HCT116 (cell line): Measurements from ENCODE around the gene ZNF169. TPM values are rescaled to one million over a fixed set of nuclear protein-coding genes. Genes with fewer than 3 reads are reported as not detected.

ENCODE experiments used
- ATAC-seq: fragments of 200-7000 bp; cut with Tn5 transposase; 2 replicates; pipeline ENCODE4 v1.9.1; 2020; ENCODE audit warnings: mild to moderate bottlenecking, moderate library complexity
- BruUV-seq: library from RNA; stranded (reverse); fragments of 400-500 nt; replicated peaks from 2 replicates; lab custom pipeline; 2021; lab: Mats Ljungman, UMichigan
- CTCF ChIA-PET: fragments of 300-600 bp; sonication (Branson Sonifier 250); formaldehyde crosslinking; loops from one replicate; lab custom pipeline; 2021; ENCODE audit warnings: antibody characterized with exemption; lab: Charles Lee
- POLR2A ChIA-PET: fragments of 300-600, 350-600 bp; sonication (Branson Sonifier 250); formaldehyde crosslinking; loops from one replicate; lab custom pipeline; 2021; ENCODE audit warnings: antibody characterized with exemption; lab: Charles Lee
- RAD21 ChIA-PET, 2 experiments: fragments of 300-600 bp; sonication (Branson Sonifier 250); formaldehyde crosslinking; loops; one replicate each; lab custom pipeline; 2023; ENCODE audit warnings: low total read pairs in 2 of 2; ENCODE audit not compliant: uncharacterized antibody in 2 of 2, unreplicated experiment in 2 of 2, low non-redundant PET in 1 of 2; lab: Charles Lee
- DNase-seq: peaks from one replicate; pipeline ENCODE4 v3.0.0-alpha.2; 2010; ENCODE audit warnings: low read depth, low spot score
- H2AFZ ChIP-seq: fragments of 200-600 bp; shearing (Covaris generic), sonication (generic); 2 replicates; pipeline ENCODE4 v1.6.1; 2017; ENCODE audit warnings: low read depth, mixed run types, mixed read lengths, antibody characterized with exemption, low read length; ENCODE audit not compliant: poor library complexity, severe bottlenecking
- H3K27ac ChIP-seq: 2 replicates; pipeline ENCODE4 v1.5.1; 2012; ENCODE audit warnings: low read depth, low read length
- H3K27me3 ChIP-seq: fragments of 200-600 bp; sonication (generic); 2 replicates; pipeline ENCODE4 v1.6.1; 2016; ENCODE audit warnings: mixed run types, low read length, mixed read lengths; ENCODE audit not compliant: insufficient read depth
- H3K36me3 ChIP-seq, 2 experiments: fragments of 200-500 bp in 1 of 2; fragments of 200-600 bp in 1 of 2; sonication (Bioruptor generic) in 1 of 2; sonication (generic) in 1 of 2; 2 replicates each; pipeline versions ENCODE4 v1.5.1 to v1.6.1; 2014 to 2016; ENCODE audit warnings: low read length in 2 of 2, inconsistent platforms in 1 of 2, mixed read lengths in 1 of 2, mixed run types in 1 of 2; ENCODE audit not compliant: insufficient read depth in 2 of 2, control insufficient read depth in 1 of 2
- H3K4me1 ChIP-seq, 2 experiments: fragments of 200-600 bp in 1 of 2; sonication (generic) in 1 of 2; 2 replicates each; pipeline versions ENCODE4 v1.5.1 to v1.6.1; 2012 to 2017; ENCODE audit warnings: low read length in 2 of 2, inconsistent platforms in 1 of 2, mild to moderate bottlenecking in 1 of 2, mixed read lengths in 1 of 2, mixed run types in 1 of 2, moderate library complexity in 1 of 2; ENCODE audit not compliant: insufficient read depth in 2 of 2, control insufficient read depth in 1 of 2
- H3K4me2 ChIP-seq: fragments of 200-600 bp; sonication (generic); 2 replicates; pipeline ENCODE4 v1.6.1; 2017; ENCODE audit warnings: mixed run types, low read length, mixed read lengths
- H3K4me3 ChIP-seq, 2 experiments: fragments of 200-600 bp in 1 of 2; sonication (generic) in 1 of 2; replicated peaks in 1 of 2; 2 replicates each; pipeline ENCODE4 v1.5.1; 2011 to 2016; ENCODE audit warnings: low read length in 2 of 2, control low read depth in 1 of 2, low read depth in 1 of 2, mild to moderate bottlenecking in 1 of 2, mixed read lengths in 1 of 2, mixed run types in 1 of 2
- H3K79me2 ChIP-seq: fragments of 200-600 bp; sonication (generic); 2 replicates; pipeline ENCODE4 v1.6.1; 2017; ENCODE audit warnings: mild to moderate bottlenecking, mixed run types, low read length, moderate library complexity, mixed read lengths; ENCODE audit not compliant: insufficient read depth
- H3K9ac ChIP-seq: fragments of 200-600 bp; sonication (generic); 2 replicates; pipeline ENCODE4 v1.6.1; 2016; ENCODE audit warnings: low read length, mixed read lengths
- H3K9me2 ChIP-seq: fragments of 200-600 bp; sonication (generic), shearing (Covaris generic); 2 replicates; pipeline ENCODE4 v1.6.1; 2017; ENCODE audit warnings: mixed run types, mild to moderate bottlenecking, moderate library complexity; ENCODE audit not compliant: insufficient read depth
- H3K9me3 ChIP-seq, 2 experiments: fragments of 200-500 bp in 1 of 2; fragments of 200-600 bp in 1 of 2; sonication (Bioruptor generic) in 1 of 2; sonication (generic) in 1 of 2; 2 replicates each; pipeline ENCODE4 v1.6.1; 2014 to 2017; ENCODE audit warnings: low read length in 2 of 2, mixed read lengths in 2 of 2, inconsistent platforms in 1 of 2, low read depth in 1 of 2, mild to moderate bottlenecking in 1 of 2, mixed run types in 1 of 2, moderate library complexity in 1 of 2; ENCODE audit not compliant: control insufficient read depth in 1 of 2, insufficient read depth in 1 of 2
- H4K20me1 ChIP-seq: fragments of 200-600 bp; sonication (generic), shearing (Covaris generic); 2 replicates; pipeline ENCODE4 v1.6.1; 2017; ENCODE audit warnings: mixed run types, mild to moderate bottlenecking, moderate library complexity; ENCODE audit not compliant: insufficient read depth
- ATF3 ChIP-seq: IDR thresholded peaks from 2 replicates; pipeline ENCODE4 v1.6.1; 2012
- CEBPB ChIP-seq: IDR thresholded peaks from 2 replicates; pipeline ENCODE4 v1.6.1; 2012; ENCODE audit warnings: low read depth
- CTCF ChIP-seq, 3 experiments: fragments of 200-600 bp in 1 of 3; sonication (generic) in 1 of 3; IDR thresholded peaks in 2 of 3; conservative IDR thresholded peaks in 1 of 3; 2 replicates each; pipeline ENCODE4 v1.5.1; 2012 to 2017; ENCODE audit warnings: low read depth in 2 of 3, low read length in 2 of 3, antibody characterized with exemption in 1 of 3, borderline replicate concordance in 1 of 3, control low read depth in 1 of 3, mild to moderate bottlenecking in 1 of 3, mixed read lengths in 1 of 3, mixed run types in 1 of 3, moderate library complexity in 1 of 3; ENCODE audit not compliant: insufficient read depth in 1 of 3
- ELF1 ChIP-seq: IDR thresholded peaks from 2 replicates; pipeline ENCODE4 v1.6.1; 2012; ENCODE audit warnings: low read depth, borderline replicate concordance
- EZH2phosphoT487 ChIP-seq: fragments of 200-600 bp; IDR thresholded peaks from 2 replicates; pipeline ENCODE4 v1.6.1; 2018; ENCODE audit warnings: antibody characterized with exemption, borderline replicate concordance
- JUND ChIP-seq: IDR thresholded peaks from 2 replicates; pipeline ENCODE4 v1.6.1; 2012
- MAX ChIP-seq: IDR thresholded peaks from 2 replicates; pipeline ENCODE4 v1.6.1; 2012
- POLR2AphosphoS5 ChIP-seq: IDR thresholded peaks from 2 replicates; pipeline ENCODE4 v1.6.1; 2011; ENCODE audit warnings: mild to moderate bottlenecking, low read depth, low read length, moderate library complexity
- RAD21 ChIP-seq: IDR thresholded peaks from 2 replicates; pipeline ENCODE4 v1.6.1; 2012; ENCODE audit warnings: low read depth, mild to moderate bottlenecking
- SIN3A ChIP-seq: IDR thresholded peaks from 2 replicates; pipeline ENCODE4 v1.6.1; 2012; ENCODE audit warnings: low read depth
- SRF ChIP-seq: IDR thresholded peaks from 2 replicates; pipeline ENCODE4 v1.6.1; 2012; ENCODE audit warnings: low read depth
- ZBTB33 ChIP-seq: IDR thresholded peaks from 2 replicates; pipeline ENCODE4 v1.6.1; 2011; ENCODE audit warnings: mild to moderate bottlenecking, low read length, moderate library complexity; ENCODE audit not compliant: insufficient replicate concordance; ENCODE audit errors: extremely low read depth
- ZFX ChIP-seq: fragments of 450-650 bp; IDR thresholded peaks from 2 replicates; pipeline ENCODE4 v1.6.1; 2017
- intact Hi-C: fragments of 100-400 bp; cut with micrococcal nuclease; formaldehyde crosslinking; loops from 2 replicates; pipeline ENCODE4 v1.10.0; 2022
- total RNA-seq: library from RNA; stranded (reverse); gene quantifications from one replicate; pipeline ENCODE4 v1.2.1, GENCODE V29; 2021; ENCODE audit not compliant: unreplicated experiment

Gene ZNF169
- total RNA-seq, 1 experiment from 2014 or later: 5.4 TPM

- no peak overlapping the region for H3K9ac ChIP-seq
- H3K9me2 ChIP-seq: no peaks in the 10 kb centered on the region
- no peak overlapping the region for H2AFZ ChIP-seq
- no TSS peak for BruUV-seq
- H3K4me2 ChIP-seq: no peak overlapping the region
- no peak overlapping the region for H3K27ac ChIP-seq
- CTCF ChIA-PET: no interaction called here
- RAD21 ChIA-PET: no interaction called here
- H3K4me1 ChIP-seq: peaks cover 2 to 13% of the 10 kb centered on the region in 2 experiments; a peak in 1 of 4 replicates
- no peaks in the 10 kb centered on the region for H3K27me3 ChIP-seq
- POLR2A ChIA-PET: no interaction called here
- DNase-seq: no peak
- no peaks in the 10 kb centered on the region for H3K36me3 ChIP-seq
- peak; percentile 53 for ATAC-seq
- intact Hi-C loops: no loop called here
- no peaks in the 10 kb centered on the region for H3K9me3 ChIP-seq
- TF ChIP-seq ELF1 (no peak), SIN3A (no peak), ZBTB33 (no peak), ATF3 (no peak), CEBPB (no peak), RAD21 (no peak), MAX (no peak), CTCF (IDR thresholded peaks at IDR 0.05 in 2 of 3, conservative IDR thresholded peaks at IDR 0.05 in 1 of 3; ENCODE audit: borderline replicate concordance in 1 of 3, insufficient read depth in 1 of 3, low read depth in 2 of 3, low read length in 2 of 3) (no peak), EZH2phosphoT487 (no peak), ZFX (no peak), SRF (no peak), JUND (no peak), POLR2AphosphoS5 (no peak)
- no peak overlapping the region for H3K4me3 ChIP-seq
- H3K79me2 ChIP-seq: no peaks in the 10 kb centered on the region
- H4K20me1 ChIP-seq: no peaks in the 10 kb centered on the region
These were observed 41.6 kb downstream of the ZNF169 start for GRCh38 chr9:94300470-94301301.
